Liver (tissue), 9 donors: Measurements from ENCODE around the gene TMEM151B. TPM values are rescaled to one million over a fixed set of nuclear protein-coding genes. Genes with fewer than 3 reads are reported as not detected.

Source experiments
- DNase-seq: peaks from one replicate; pipeline ENCODE4 v3.0.0-alpha.2; 2017; ENCODE audit warnings: low spot score
- H3K27ac ChIP-seq, 2 donors: one replicate each; pipeline ENCODE4 v1.7.0; 2013; ENCODE audit warnings: inconsistent platforms in 2 of 2, low read length in 2 of 2, control low read depth in 1 of 2, low read depth in 1 of 2, mild to moderate bottlenecking in 1 of 2
- H3K27me3 ChIP-seq, 4 donors: one replicate each; pipeline versions ENCODE4 v1.6.1 to v1.7.0; 2013; ENCODE audit warnings: low read length in 3 of 4, inconsistent platforms in 1 of 4, mild to moderate bottlenecking in 1 of 4, moderate library complexity in 1 of 4; ENCODE audit not compliant: control insufficient read depth in 4 of 4, insufficient read depth in 4 of 4
- H3K36me3 ChIP-seq, 4 donors: one replicate each; pipeline versions ENCODE4 v1.6.1 to v1.7.0; 2013; ENCODE audit warnings: low read length in 3 of 4, mild to moderate bottlenecking in 3 of 4, low read depth in 1 of 4, moderate library complexity in 1 of 4; ENCODE audit not compliant: control insufficient read depth in 4 of 4, insufficient read depth in 3 of 4
- H3K4me1 ChIP-seq, 4 donors: one replicate each; pipeline versions ENCODE4 v1.6.1 to v1.7.0; 2013; ENCODE audit warnings: low read length in 3 of 4, mild to moderate bottlenecking in 3 of 4, moderate library complexity in 1 of 4; ENCODE audit not compliant: control insufficient read depth in 4 of 4, insufficient read depth in 4 of 4
- H3K4me3 ChIP-seq, 3 donors: one replicate each; pipeline versions ENCODE4 v1.6.1 to v1.7.0; 2013; ENCODE audit warnings: low read length in 3 of 3, control low read depth in 1 of 3, low read depth in 1 of 3, mild to moderate bottlenecking in 1 of 3
- H3K9ac ChIP-seq, 2 donors: one replicate each; pipeline ENCODE4 v1.7.0; 2013; ENCODE audit warnings: low read length in 2 of 2, mild to moderate bottlenecking in 2 of 2, moderate library complexity in 2 of 2, control low read depth in 1 of 2, low read depth in 1 of 2
- H3K9me3 ChIP-seq, 4 donors: one replicate each; pipeline versions ENCODE4 v1.6.1 to v1.7.0; 2013; ENCODE audit warnings: low read length in 3 of 4; ENCODE audit not compliant: control insufficient read depth in 4 of 4
- EGR1 ChIP-seq, 2 donors: IDR thresholded peaks; 2 replicates each; pipeline ENCODE4 v1.6.1; 2016 to 2018; ENCODE audit warnings: antibody characterized with exemption in 2 of 2, low read depth in 2 of 2
- FOXA2 ChIP-seq: IDR thresholded peaks from 2 replicates; pipeline ENCODE4 v1.6.1; 2016; ENCODE audit warnings: antibody characterized with exemption
- HNF4G ChIP-seq: IDR thresholded peaks from 2 replicates; pipeline ENCODE4 v1.6.1; 2016; ENCODE audit warnings: antibody characterized with exemption
- NR2F2 ChIP-seq: IDR thresholded peaks from 2 replicates; pipeline ENCODE4 v1.6.1; 2016; ENCODE audit warnings: antibody characterized with exemption
- RAD21 ChIP-seq, 2 donors: IDR thresholded peaks; 2 replicates each; pipeline ENCODE4 v1.6.1; 2016; ENCODE audit warnings: antibody characterized with exemption in 2 of 2, mild to moderate bottlenecking in 2 of 2
- SP1 ChIP-seq: IDR thresholded peaks from 2 replicates; pipeline ENCODE4 v1.6.1; 2018; ENCODE audit warnings: antibody characterized with exemption, mild to moderate bottlenecking
- WGBS: extraction: QIAGEN DNeasy Blood & Tissue Kit; methylation state at CpG from one replicate; pipeline ENCODE4 v1.1.7; 2013; 5-methylcytosine and 5-hydroxymethylcytosine counted together
- polyA plus RNA-seq, 2 donors: library from polyadenylated mRNA; stranded (reverse) in 1 of 2; unstranded in 1 of 2; fragments of 200-250 nt in 1 of 2; fragments of >200 nt in 1 of 2; fragmentation: Nextera tagmentation in 1 of 2; extraction: Ambion mirVana in 1 of 2; gene quantifications; one replicate each; pipeline versions ENCODE4 v1.2.1 to v1.2.3, GENCODE V29; 2013 to 2015
- total RNA-seq, 2 donors: library from RNA; depleted of rRNA; stranded (reverse); fragments of >200 nt; gene quantifications; one replicate each; pipeline ENCODE4 v1.2.3, GENCODE V29; 2014
- TF ChIP-seq, protein P1 (sequence below): IDR thresholded peaks from 2 replicates; pipeline ENCODE4 v1.6.1; 2016; ENCODE audit warnings: antibody characterized with exemption
- TF ChIP-seq, protein P2 (sequence below): IDR thresholded peaks from 2 replicates; pipeline ENCODE4 v1.6.1; 2016; ENCODE audit warnings: antibody characterized with exemption, mild to moderate bottlenecking
- TF ChIP-seq, protein P3 (sequence below): IDR thresholded peaks from 2 replicates; pipeline ENCODE4 v1.6.1; 2016; ENCODE audit warnings: antibody characterized with exemption
- TF ChIP-seq, protein P4 (sequence below): fragments of 150-350 bp; IDR thresholded peaks from 2 replicates; pipeline ENCODE4 v1.5.1; 2017; ENCODE audit warnings: improper control_type of control experiment, low read depth, low read length; ENCODE audit not compliant: missing input control
- donor health status: healthy.
- donor health status: healthy.
- donor health status: healthy.
- donor health status: healthy.
- donor health status: healthy.

Gene TMEM151B
- total and polyA plus RNA-seq, 4 donors, result not detected

DNA sequence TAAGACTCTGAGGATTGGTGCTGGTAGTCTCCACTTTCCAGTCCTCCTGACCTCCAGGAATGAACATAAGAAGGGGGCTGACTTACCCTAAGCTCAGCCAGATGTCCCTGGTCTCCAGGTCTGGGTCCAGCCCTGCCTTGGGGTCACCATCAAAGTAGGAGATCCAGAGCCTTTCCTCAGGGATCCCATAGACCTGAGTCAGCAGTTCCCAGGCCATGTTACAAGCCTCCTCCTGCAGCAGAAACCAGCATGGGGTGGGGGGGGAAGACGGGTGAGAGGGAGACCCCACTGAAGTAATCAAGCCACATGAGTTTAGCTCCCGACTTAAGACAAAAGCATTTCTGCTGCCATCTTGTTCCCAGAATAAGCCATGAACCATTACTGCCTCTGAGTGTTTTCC is 41.1 kb downstream of the TMEM151B start:
- Histone ChIP-seq H3K27me3 (no peaks in the 10 kb centered on the region), H3K27ac (no peak overlapping the region), H3K9me3 (no peaks in the 10 kb centered on the region), H3K36me3 (peaks cover 9 to 45% (median 20%) of the 10 kb centered on the region in 4 donors), H3K4me1 (peaks cover 4 to 10% (median 8%) of the 10 kb centered on the region in 4 donors), H3K4me3 (no peak overlapping the region), H3K9ac (no peak overlapping the region)
- no peak for DNase-seq
- WGBS, result 95% methylated on average over 2 of the region's 2 CpGs
- no peak for TF ChIP-seq EGR1 (IDR thresholded peaks at IDR 0.05; ENCODE audit: low read depth in 2 of 2)
- TF ChIP-seq, protein P1, sequence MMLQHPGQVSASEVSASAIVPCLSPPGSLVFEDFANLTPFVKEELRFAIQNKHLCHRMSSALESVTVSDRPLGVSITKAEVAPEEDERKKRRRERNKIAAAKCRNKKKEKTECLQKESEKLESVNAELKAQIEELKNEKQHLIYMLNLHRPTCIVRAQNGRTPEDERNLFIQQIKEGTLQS, result no peak
- TF ChIP-seq, protein P2, sequence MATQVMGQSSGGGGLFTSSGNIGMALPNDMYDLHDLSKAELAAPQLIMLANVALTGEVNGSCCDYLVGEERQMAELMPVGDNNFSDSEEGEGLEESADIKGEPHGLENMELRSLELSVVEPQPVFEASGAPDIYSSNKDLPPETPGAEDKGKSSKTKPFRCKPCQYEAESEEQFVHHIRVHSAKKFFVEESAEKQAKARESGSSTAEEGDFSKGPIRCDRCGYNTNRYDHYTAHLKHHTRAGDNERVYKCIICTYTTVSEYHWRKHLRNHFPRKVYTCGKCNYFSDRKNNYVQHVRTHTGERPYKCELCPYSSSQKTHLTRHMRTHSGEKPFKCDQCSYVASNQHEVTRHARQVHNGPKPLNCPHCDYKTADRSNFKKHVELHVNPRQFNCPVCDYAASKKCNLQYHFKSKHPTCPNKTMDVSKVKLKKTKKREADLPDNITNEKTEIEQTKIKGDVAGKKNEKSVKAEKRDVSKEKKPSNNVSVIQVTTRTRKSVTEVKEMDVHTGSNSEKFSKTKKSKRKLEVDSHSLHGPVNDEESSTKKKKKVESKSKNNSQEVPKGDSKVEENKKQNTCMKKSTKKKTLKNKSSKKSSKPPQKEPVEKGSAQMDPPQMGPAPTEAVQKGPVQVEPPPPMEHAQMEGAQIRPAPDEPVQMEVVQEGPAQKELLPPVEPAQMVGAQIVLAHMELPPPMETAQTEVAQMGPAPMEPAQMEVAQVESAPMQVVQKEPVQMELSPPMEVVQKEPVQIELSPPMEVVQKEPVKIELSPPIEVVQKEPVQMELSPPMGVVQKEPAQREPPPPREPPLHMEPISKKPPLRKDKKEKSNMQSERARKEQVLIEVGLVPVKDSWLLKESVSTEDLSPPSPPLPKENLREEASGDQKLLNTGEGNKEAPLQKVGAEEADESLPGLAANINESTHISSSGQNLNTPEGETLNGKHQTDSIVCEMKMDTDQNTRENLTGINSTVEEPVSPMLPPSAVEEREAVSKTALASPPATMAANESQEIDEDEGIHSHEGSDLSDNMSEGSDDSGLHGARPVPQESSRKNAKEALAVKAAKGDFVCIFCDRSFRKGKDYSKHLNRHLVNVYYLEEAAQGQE, result no peak
- TF ChIP-seq RAD21 (IDR thresholded peaks at IDR 0.05), result no peak
- TF ChIP-seq HNF4G, result no peak
- TF ChIP-seq, protein P3, sequence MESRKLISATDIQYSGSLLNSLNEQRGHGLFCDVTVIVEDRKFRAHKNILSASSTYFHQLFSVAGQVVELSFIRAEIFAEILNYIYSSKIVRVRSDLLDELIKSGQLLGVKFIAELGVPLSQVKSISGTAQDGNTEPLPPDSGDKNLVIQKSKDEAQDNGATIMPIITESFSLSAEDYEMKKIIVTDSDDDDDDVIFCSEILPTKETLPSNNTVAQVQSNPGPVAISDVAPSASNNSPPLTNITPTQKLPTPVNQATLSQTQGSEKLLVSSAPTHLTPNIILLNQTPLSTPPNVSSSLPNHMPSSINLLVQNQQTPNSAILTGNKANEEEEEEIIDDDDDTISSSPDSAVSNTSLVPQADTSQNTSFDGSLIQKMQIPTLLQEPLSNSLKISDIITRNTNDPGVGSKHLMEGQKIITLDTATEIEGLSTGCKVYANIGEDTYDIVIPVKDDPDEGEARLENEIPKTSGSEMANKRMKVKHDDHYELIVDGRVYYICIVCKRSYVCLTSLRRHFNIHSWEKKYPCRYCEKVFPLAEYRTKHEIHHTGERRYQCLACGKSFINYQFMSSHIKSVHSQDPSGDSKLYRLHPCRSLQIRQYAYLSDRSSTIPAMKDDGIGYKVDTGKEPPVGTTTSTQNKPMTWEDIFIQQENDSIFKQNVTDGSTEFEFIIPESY, result no peak
- TF ChIP-seq, protein P4, sequence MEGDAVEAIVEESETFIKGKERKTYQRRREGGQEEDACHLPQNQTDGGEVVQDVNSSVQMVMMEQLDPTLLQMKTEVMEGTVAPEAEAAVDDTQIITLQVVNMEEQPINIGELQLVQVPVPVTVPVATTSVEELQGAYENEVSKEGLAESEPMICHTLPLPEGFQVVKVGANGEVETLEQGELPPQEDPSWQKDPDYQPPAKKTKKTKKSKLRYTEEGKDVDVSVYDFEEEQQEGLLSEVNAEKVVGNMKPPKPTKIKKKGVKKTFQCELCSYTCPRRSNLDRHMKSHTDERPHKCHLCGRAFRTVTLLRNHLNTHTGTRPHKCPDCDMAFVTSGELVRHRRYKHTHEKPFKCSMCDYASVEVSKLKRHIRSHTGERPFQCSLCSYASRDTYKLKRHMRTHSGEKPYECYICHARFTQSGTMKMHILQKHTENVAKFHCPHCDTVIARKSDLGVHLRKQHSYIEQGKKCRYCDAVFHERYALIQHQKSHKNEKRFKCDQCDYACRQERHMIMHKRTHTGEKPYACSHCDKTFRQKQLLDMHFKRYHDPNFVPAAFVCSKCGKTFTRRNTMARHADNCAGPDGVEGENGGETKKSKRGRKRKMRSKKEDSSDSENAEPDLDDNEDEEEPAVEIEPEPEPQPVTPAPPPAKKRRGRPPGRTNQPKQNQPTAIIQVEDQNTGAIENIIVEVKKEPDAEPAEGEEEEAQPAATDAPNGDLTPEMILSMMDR, result no peak
- no peak for TF ChIP-seq FOXA2
- no peak for TF ChIP-seq SP1

DNA sequence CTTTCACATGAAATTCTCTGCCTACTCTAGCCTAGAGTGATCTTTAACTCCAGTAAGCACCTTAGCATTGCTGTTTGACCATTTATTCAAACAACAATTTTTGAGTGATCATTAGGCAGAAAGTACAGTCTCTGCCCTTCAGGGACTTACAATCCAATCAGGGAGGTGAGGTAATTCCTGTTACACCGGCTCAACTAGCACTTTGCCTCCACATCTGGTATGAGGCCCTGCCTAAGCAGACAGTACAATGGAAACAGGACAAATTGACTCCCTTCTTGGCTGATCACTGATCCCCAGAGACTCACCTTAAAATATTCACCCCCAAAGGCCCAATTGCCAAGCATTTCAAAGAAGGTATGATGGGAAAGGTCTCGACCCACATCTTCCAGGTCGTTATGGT is 41.5 kb downstream of the TMEM151B start:
- TF ChIP-seq, protein P1, result no peak
- no peak for TF ChIP-seq NR2F2
- TF ChIP-seq, protein P4, result no peak
- TF ChIP-seq, protein P2, result no peak
- TF ChIP-seq RAD21 (IDR thresholded peaks at IDR 0.05), result no peak
- DNase-seq, result no peak
- Histone ChIP-seq H3K9me3 (no peaks in the 10 kb centered on the region), H3K4me1 (peaks cover 4 to 10% (median 8%) of the 10 kb centered on the region in 4 donors), H3K36me3 (peaks cover 9 to 41% (median 18%) of the 10 kb centered on the region in 4 donors), H3K27ac (no peak overlapping the region), H3K9ac (no peak overlapping the region), H3K4me3 (no peak overlapping the region), H3K27me3 (no peaks in the 10 kb centered on the region)
- 92% methylated on average over 3 of the region's 3 CpGs for WGBS
